DOHH2 (cell line): ENCODE data around the gene PPP2R2D.
"Not testable (repeated sequence)": the region's sequence is repeated elsewhere in the genome, so short reads cannot be mapped to it uniquely, and the experiment has no call there.

Experiments
- H3F3A ChIP-seq: fragments of 200-600 bp; sonication (generic), shearing (Covaris generic); 2 replicates; pipeline ENCODE4 v1.6.0; 2016; ENCODE audit warnings: antibody characterized with exemption, mild to moderate bottlenecking; ENCODE audit not compliant: control insufficient read depth, insufficient read depth
- H3K27ac ChIP-seq: fragments of 200-600 bp; sonication (generic); 2 replicates; pipeline ENCODE4 v1.5.1; 2014; ENCODE audit warnings: low read depth, mild to moderate bottlenecking, low read length, moderate library complexity
- H3K27me3 ChIP-seq: fragments of 200-600 bp; sonication (generic); 2 replicates; pipeline ENCODE4 v1.6.1; 2014; ENCODE audit warnings: mild to moderate bottlenecking, low read length, mixed read lengths; ENCODE audit not compliant: control insufficient read depth
- H3K36me3 ChIP-seq: fragments of 200-600 bp; sonication (generic); 2 replicates; pipeline ENCODE4 v1.6.1; 2014; ENCODE audit warnings: mild to moderate bottlenecking, low read length, moderate library complexity, mixed read lengths; ENCODE audit not compliant: control insufficient read depth
- H3K4me1 ChIP-seq: fragments of 200-600 bp; sonication (generic); 2 replicates; pipeline ENCODE4 v1.6.1; 2014; ENCODE audit warnings: mild to moderate bottlenecking, low read length, mixed read lengths; ENCODE audit not compliant: control insufficient read depth
- H3K4me2 ChIP-seq: fragments of 200-600 bp; sonication (generic); 2 replicates; pipeline ENCODE4 v1.6.0; 2014; ENCODE audit warnings: mild to moderate bottlenecking, low read length, moderate library complexity
- H3K4me3 ChIP-seq: fragments of 200-600 bp; sonication (generic); 2 replicates; pipeline ENCODE4 v1.5.1; 2014; ENCODE audit warnings: mild to moderate bottlenecking, low read length, mixed read lengths
- H3K79me2 ChIP-seq: fragments of 200-600 bp; sonication (generic); 2 replicates; pipeline ENCODE4 v1.6.1; 2014; ENCODE audit warnings: mild to moderate bottlenecking, low read length, mixed read lengths; ENCODE audit not compliant: control insufficient read depth
- H3K9me2 ChIP-seq: fragments of 200-600 bp; sonication (generic); replicated peaks from 2 replicates; pipeline ENCODE4 v1.6.1; 2014; ENCODE audit warnings: mild to moderate bottlenecking, low read length, mixed read lengths; ENCODE audit not compliant: control insufficient read depth
- H3K9me3 ChIP-seq: fragments of 200-600 bp; sonication (generic); 2 replicates; pipeline ENCODE4 v1.6.1; 2014; ENCODE audit warnings: antibody characterized with exemption, low read length, mixed read lengths; ENCODE audit not compliant: control insufficient read depth, insufficient read depth
- H4K20me1 ChIP-seq: fragments of 200-600 bp; sonication (generic); 2 replicates; pipeline ENCODE4 v1.6.0; 2014; ENCODE audit warnings: low read depth, mild to moderate bottlenecking, antibody characterized with exemption, low read length, moderate library complexity; ENCODE audit not compliant: control insufficient read depth, insufficient read depth
- EZH2phosphoT487 ChIP-seq: fragments of 200-600 bp; sonication (generic); IDR thresholded peaks from 2 replicates; pipeline ENCODE4 v1.6.1; 2017; ENCODE audit warnings: borderline replicate concordance, mild to moderate bottlenecking, antibody characterized with exemption, low read length, moderate library complexity, mixed read lengths
- TF ChIP-seq, protein P1 (sequence below): fragments of 200-600 bp; sonication (generic); IDR thresholded peaks from one replicate; pipeline ENCODE4 v1.5.1; 2014; ENCODE audit warnings: antibody characterized with exemption, mild to moderate bottlenecking, low read depth, low read length; ENCODE audit not compliant: poor library complexity, severe bottlenecking

The PPP2R2D gene

DNA sequence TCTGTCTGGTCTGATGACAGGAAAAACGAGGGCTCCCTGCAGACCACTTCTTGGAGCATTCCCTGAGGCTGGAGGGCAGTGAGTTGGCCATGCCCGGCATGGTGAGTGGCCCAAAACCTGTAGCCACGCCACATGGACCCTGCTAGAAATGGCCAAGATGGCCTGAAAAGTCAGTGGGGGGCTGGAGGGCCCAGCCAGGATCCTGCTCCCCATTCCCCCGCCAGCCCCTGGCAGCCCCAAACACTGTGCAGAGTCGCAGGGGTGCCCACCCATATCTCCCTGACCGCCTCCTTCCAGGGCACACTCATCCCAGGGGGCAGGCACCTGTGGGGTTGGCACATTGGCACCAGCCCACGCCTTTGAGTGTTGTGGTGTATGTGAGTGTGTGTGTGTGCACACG, 18.7 kb upstream of the PPP2R2D start:
- H3K4me3 ChIP-seq, result no peak overlapping the region
- no peaks in the 10 kb centered on the region for H3K9me2 ChIP-seq
- no peaks in the 10 kb centered on the region for H3F3A ChIP-seq
- no peaks in the 10 kb centered on the region for H3K79me2 ChIP-seq
- H3K27me3 ChIP-seq, result no peaks in the 10 kb centered on the region
- no peaks in the 10 kb centered on the region for H4K20me1 ChIP-seq
- H3K36me3 ChIP-seq, result no peaks in the 10 kb centered on the region
- TF ChIP-seq EZH2phosphoT487, result no peak
- TF ChIP-seq, protein P1, sequence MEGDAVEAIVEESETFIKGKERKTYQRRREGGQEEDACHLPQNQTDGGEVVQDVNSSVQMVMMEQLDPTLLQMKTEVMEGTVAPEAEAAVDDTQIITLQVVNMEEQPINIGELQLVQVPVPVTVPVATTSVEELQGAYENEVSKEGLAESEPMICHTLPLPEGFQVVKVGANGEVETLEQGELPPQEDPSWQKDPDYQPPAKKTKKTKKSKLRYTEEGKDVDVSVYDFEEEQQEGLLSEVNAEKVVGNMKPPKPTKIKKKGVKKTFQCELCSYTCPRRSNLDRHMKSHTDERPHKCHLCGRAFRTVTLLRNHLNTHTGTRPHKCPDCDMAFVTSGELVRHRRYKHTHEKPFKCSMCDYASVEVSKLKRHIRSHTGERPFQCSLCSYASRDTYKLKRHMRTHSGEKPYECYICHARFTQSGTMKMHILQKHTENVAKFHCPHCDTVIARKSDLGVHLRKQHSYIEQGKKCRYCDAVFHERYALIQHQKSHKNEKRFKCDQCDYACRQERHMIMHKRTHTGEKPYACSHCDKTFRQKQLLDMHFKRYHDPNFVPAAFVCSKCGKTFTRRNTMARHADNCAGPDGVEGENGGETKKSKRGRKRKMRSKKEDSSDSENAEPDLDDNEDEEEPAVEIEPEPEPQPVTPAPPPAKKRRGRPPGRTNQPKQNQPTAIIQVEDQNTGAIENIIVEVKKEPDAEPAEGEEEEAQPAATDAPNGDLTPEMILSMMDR, result no peak
- H3K4me2 ChIP-seq, result no peak overlapping the region
- H3K27ac ChIP-seq, result no peak overlapping the region
- H3K4me1 ChIP-seq, result no peaks in the 10 kb centered on the region
- peaks cover 11% of the 10 kb centered on the region; the same call in 1 of the 2 replicates for H3K9me3 ChIP-seq

GRCh38 chr10:131882590-131883451, 18.0 kb upstream of the PPP2R2D start:
- H4K20me1 ChIP-seq, result no peaks in the 10 kb centered on the region
- peaks cover 11% of the 10 kb centered on the region; the same call in 1 of the 2 replicates for H3K9me3 ChIP-seq
- H3K9me2 ChIP-seq, result no peaks in the 10 kb centered on the region
- H3K27me3 ChIP-seq, result no peaks in the 10 kb centered on the region
- no peaks in the 10 kb centered on the region for H3F3A ChIP-seq
- H3K4me2 ChIP-seq, result no peak overlapping the region
- TF ChIP-seq EZH2phosphoT487, result no peak
- TF ChIP-seq, protein P1, result no peak
- H3K4me3 ChIP-seq, result no peak overlapping the region
- H3K79me2 ChIP-seq, result no peaks in the 10 kb centered on the region
- no peak overlapping the region for H3K27ac ChIP-seq
- no peaks in the 10 kb centered on the region for H3K36me3 ChIP-seq
- no peaks in the 10 kb centered on the region for H3K4me1 ChIP-seq

DNA sequence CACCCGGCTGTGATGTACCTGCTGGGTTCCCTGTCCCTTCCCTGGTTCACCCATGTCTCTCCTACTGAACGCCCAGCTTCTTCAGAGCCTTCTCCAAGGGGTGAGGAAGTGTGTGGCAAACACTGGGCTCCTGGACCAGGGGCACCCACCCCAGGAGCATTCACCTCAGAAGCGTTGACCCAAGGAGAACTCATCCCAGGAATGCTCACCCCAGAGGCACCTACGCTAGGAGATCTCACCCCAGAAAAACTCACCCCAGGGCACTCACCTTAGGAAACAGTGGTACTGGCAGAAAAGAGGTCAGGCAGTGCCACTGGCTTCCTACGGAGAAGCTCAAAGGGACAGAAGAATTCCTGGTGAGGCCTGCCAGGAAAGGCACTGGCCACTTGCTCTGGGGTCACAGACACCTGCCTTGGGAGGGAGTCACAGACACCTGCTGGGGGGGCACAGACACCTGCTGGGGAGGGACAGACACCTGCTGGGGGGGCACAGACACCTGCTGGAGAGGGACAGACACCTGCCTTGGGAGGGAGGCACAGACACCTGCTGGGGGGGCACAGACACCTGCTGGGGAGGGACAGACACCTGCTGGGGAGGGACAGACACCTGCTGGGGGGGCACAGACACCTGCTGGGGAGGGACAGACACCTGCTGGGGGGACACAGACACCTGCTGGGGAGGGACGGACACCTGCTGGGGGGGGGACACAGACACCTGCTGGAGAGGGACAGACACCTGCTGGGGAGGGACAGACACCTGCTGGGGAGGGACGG, 17.0 kb upstream of the PPP2R2D start:
- not testable (repeated sequence) for H3K36me3 ChIP-seq, H3K9me2 ChIP-seq, H3K4me1 ChIP-seq, H3K79me2 ChIP-seq, H3K27me3 ChIP-seq, H3F3A ChIP-seq, H3K4me3 ChIP-seq, H4K20me1 ChIP-seq, H3K4me2 ChIP-seq, H3K27ac ChIP-seq
- H3K9me3 ChIP-seq, result peaks cover 11% of the 10 kb centered on the region; the same call in 1 of the 2 replicates
